HCT116 (cell line): ENCODE data around the gene THAP9. TPM values are rescaled to one million over a fixed set of nuclear protein-coding genes. Genes with fewer than 3 reads are reported as not detected.

ENCODE experiments used
- ATAC-seq: fragments of 200-7000 bp; cut with Tn5 transposase; 2 replicates; pipeline ENCODE4 v1.9.1; 2020; ENCODE audit warnings: mild to moderate bottlenecking, moderate library complexity
- BruUV-seq: library from RNA; stranded (reverse); fragments of 400-500 nt; replicated peaks from 2 replicates; lab custom pipeline; 2021; lab: Mats Ljungman, UMichigan
- CTCF ChIA-PET: fragments of 300-600 bp; sonication (Branson Sonifier 250); formaldehyde crosslinking; loops from one replicate; lab custom pipeline; 2021; ENCODE audit warnings: antibody characterized with exemption; lab: Charles Lee
- POLR2A ChIA-PET: fragments of 300-600, 350-600 bp; sonication (Branson Sonifier 250); formaldehyde crosslinking; loops from one replicate; lab custom pipeline; 2021; ENCODE audit warnings: antibody characterized with exemption; lab: Charles Lee
- RAD21 ChIA-PET, 2 experiments: fragments of 300-600 bp; sonication (Branson Sonifier 250); formaldehyde crosslinking; loops; one replicate each; lab custom pipeline; 2023; ENCODE audit warnings: low total read pairs in 2 of 2; ENCODE audit not compliant: uncharacterized antibody in 2 of 2, unreplicated experiment in 2 of 2, low non-redundant PET in 1 of 2; lab: Charles Lee
- DNase-seq: peaks from one replicate; pipeline ENCODE4 v3.0.0-alpha.2; 2010; ENCODE audit warnings: low read depth, low spot score
- H2AFZ ChIP-seq: fragments of 200-600 bp; shearing (Covaris generic), sonication (generic); 2 replicates; pipeline ENCODE4 v1.6.1; 2017; ENCODE audit warnings: low read depth, mixed run types, mixed read lengths, antibody characterized with exemption, low read length; ENCODE audit not compliant: poor library complexity, severe bottlenecking
- H3K27ac ChIP-seq: 2 replicates; pipeline ENCODE4 v1.5.1; 2012; ENCODE audit warnings: low read depth, low read length
- H3K27me3 ChIP-seq: fragments of 200-600 bp; sonication (generic); 2 replicates; pipeline ENCODE4 v1.6.1; 2016; ENCODE audit warnings: mixed run types, low read length, mixed read lengths; ENCODE audit not compliant: insufficient read depth
- H3K36me3 ChIP-seq, 2 experiments: fragments of 200-500 bp in 1 of 2; fragments of 200-600 bp in 1 of 2; sonication (Bioruptor generic) in 1 of 2; sonication (generic) in 1 of 2; 2 replicates each; pipeline versions ENCODE4 v1.5.1 to v1.6.1; 2014 to 2016; ENCODE audit warnings: low read length in 2 of 2, inconsistent platforms in 1 of 2, mixed read lengths in 1 of 2, mixed run types in 1 of 2; ENCODE audit not compliant: insufficient read depth in 2 of 2, control insufficient read depth in 1 of 2
- H3K4me1 ChIP-seq, 2 experiments: fragments of 200-600 bp in 1 of 2; sonication (generic) in 1 of 2; 2 replicates each; pipeline versions ENCODE4 v1.5.1 to v1.6.1; 2012 to 2017; ENCODE audit warnings: low read length in 2 of 2, inconsistent platforms in 1 of 2, mild to moderate bottlenecking in 1 of 2, mixed read lengths in 1 of 2, mixed run types in 1 of 2, moderate library complexity in 1 of 2; ENCODE audit not compliant: insufficient read depth in 2 of 2, control insufficient read depth in 1 of 2
- H3K4me2 ChIP-seq: fragments of 200-600 bp; sonication (generic); 2 replicates; pipeline ENCODE4 v1.6.1; 2017; ENCODE audit warnings: mixed run types, low read length, mixed read lengths
- H3K4me3 ChIP-seq, 2 experiments: fragments of 200-600 bp in 1 of 2; sonication (generic) in 1 of 2; replicated peaks in 1 of 2; 2 replicates each; pipeline ENCODE4 v1.5.1; 2011 to 2016; ENCODE audit warnings: low read length in 2 of 2, control low read depth in 1 of 2, low read depth in 1 of 2, mild to moderate bottlenecking in 1 of 2, mixed read lengths in 1 of 2, mixed run types in 1 of 2
- H3K79me2 ChIP-seq: fragments of 200-600 bp; sonication (generic); 2 replicates; pipeline ENCODE4 v1.6.1; 2017; ENCODE audit warnings: mild to moderate bottlenecking, mixed run types, low read length, moderate library complexity, mixed read lengths; ENCODE audit not compliant: insufficient read depth
- H3K9ac ChIP-seq: fragments of 200-600 bp; sonication (generic); 2 replicates; pipeline ENCODE4 v1.6.1; 2016; ENCODE audit warnings: low read length, mixed read lengths
- H3K9me2 ChIP-seq: fragments of 200-600 bp; sonication (generic), shearing (Covaris generic); 2 replicates; pipeline ENCODE4 v1.6.1; 2017; ENCODE audit warnings: mixed run types, mild to moderate bottlenecking, moderate library complexity; ENCODE audit not compliant: insufficient read depth
- H3K9me3 ChIP-seq, 2 experiments: fragments of 200-500 bp in 1 of 2; fragments of 200-600 bp in 1 of 2; sonication (Bioruptor generic) in 1 of 2; sonication (generic) in 1 of 2; 2 replicates each; pipeline ENCODE4 v1.6.1; 2014 to 2017; ENCODE audit warnings: low read length in 2 of 2, mixed read lengths in 2 of 2, inconsistent platforms in 1 of 2, low read depth in 1 of 2, mild to moderate bottlenecking in 1 of 2, mixed run types in 1 of 2, moderate library complexity in 1 of 2; ENCODE audit not compliant: control insufficient read depth in 1 of 2, insufficient read depth in 1 of 2
- H4K20me1 ChIP-seq: fragments of 200-600 bp; sonication (generic), shearing (Covaris generic); 2 replicates; pipeline ENCODE4 v1.6.1; 2017; ENCODE audit warnings: mixed run types, mild to moderate bottlenecking, moderate library complexity; ENCODE audit not compliant: insufficient read depth
- CBX3 ChIP-seq: IDR thresholded peaks from 2 replicates; pipeline ENCODE4 v1.6.1; 2012; ENCODE audit warnings: low read depth
- CTCF ChIP-seq, 3 experiments: fragments of 200-600 bp in 1 of 3; sonication (generic) in 1 of 3; IDR thresholded peaks in 2 of 3; conservative IDR thresholded peaks in 1 of 3; 2 replicates each; pipeline ENCODE4 v1.5.1; 2012 to 2017; ENCODE audit warnings: low read depth in 2 of 3, low read length in 2 of 3, antibody characterized with exemption in 1 of 3, borderline replicate concordance in 1 of 3, control low read depth in 1 of 3, mild to moderate bottlenecking in 1 of 3, mixed read lengths in 1 of 3, mixed run types in 1 of 3, moderate library complexity in 1 of 3; ENCODE audit not compliant: insufficient read depth in 1 of 3
- EZH2 ChIP-seq: fragments of 200-600 bp; sonication (generic); IDR thresholded peaks from 2 replicates; pipeline ENCODE4 v1.6.1; 2017; ENCODE audit warnings: antibody characterized with exemption, mixed run types
- EZH2phosphoT487 ChIP-seq: fragments of 200-600 bp; IDR thresholded peaks from 2 replicates; pipeline ENCODE4 v1.6.1; 2018; ENCODE audit warnings: antibody characterized with exemption, borderline replicate concordance
- intact Hi-C: fragments of 100-400 bp; cut with micrococcal nuclease; formaldehyde crosslinking; loops from 2 replicates; pipeline ENCODE4 v1.10.0; 2022
- total RNA-seq: library from RNA; stranded (reverse); gene quantifications from one replicate; pipeline ENCODE4 v1.2.1, GENCODE V29; 2021; ENCODE audit not compliant: unreplicated experiment

The THAP9 gene
- total RNA-seq, 1 experiment from 2014 or later, result 6.4 TPM

GRCh38 chr4:82891707-82892466 is 8.6 kb upstream of the THAP9 start (continued):
- TF ChIP-seq CTCF (IDR thresholded peaks at IDR 0.05 in 2 of 3, conservative IDR thresholded peaks at IDR 0.05 in 1 of 3; ENCODE audit: borderline replicate concordance in 1 of 3, insufficient read depth in 1 of 3, low read depth in 2 of 3, low read length in 2 of 3) (no peak), CBX3 (no peak)

GRCh38 chr4:82892467-82892802 is 8.1 kb upstream of the THAP9 start:
- BruUV-seq, result no TSS peak
- Histone ChIP-seq H3K9ac (peak overlapping the region; percentile 91), H2AFZ (no peak overlapping the region), H3K4me3 (no peak overlapping the region), H3K36me3 (peaks cover 34% of the 10 kb centered on the region in 2 experiments), H3K9me3 (no peaks in the 10 kb centered on the region), H3K4me1 (peaks cover 3 to 30% of the 10 kb centered on the region in 2 experiments; a peak in 3 of 4 replicates), H3K27me3 (no peaks in the 10 kb centered on the region), H3K79me2 (peaks cover 83% of the 10 kb centered on the region), H3K27ac (no peak overlapping the region), H3K9me2 (no peaks in the 10 kb centered on the region), H4K20me1 (peaks cover 11% of the 10 kb centered on the region; the same call in 1 of the 2 replicates), H3K4me2 (peak overlapping the region; percentile 82)
- RAD21 ChIA-PET, result no interaction called here
- POLR2A ChIA-PET, result interaction anchor here (0.7 to 1.0 kb wide), 2 partner anchors 8 to 40 kb away, joined by 3 to 12 read pairs; partner anchors contain the start of gene THAP9
- no peak for TF ChIP-seq EZH2phosphoT487
- no peak for TF ChIP-seq EZH2
- DNase-seq (no peak), ATAC-seq (no peak)
- intact Hi-C loops, result no loop called here
- CTCF ChIA-PET, result no interaction called here
